Activated CD8-positive, alpha-beta memory T cell treated with anti-CD3 and anti-CD28 coated beads, Interleukin-2, amount 50 U/mL, for 1 hour (primary cell): Measurements from ENCODE around the gene RPL22L1.
"Not testable (repeated sequence)": the region's sequence is repeated elsewhere in the genome, so short reads cannot be mapped to it uniquely, and the experiment has no call there.

Experiments used
- DNase-seq: peaks from one replicate; pipeline ENCODE4 v3.0.0-alpha.2; 2020; ENCODE audit errors: extremely low read depth

Gene RPL22L1

DNA sequence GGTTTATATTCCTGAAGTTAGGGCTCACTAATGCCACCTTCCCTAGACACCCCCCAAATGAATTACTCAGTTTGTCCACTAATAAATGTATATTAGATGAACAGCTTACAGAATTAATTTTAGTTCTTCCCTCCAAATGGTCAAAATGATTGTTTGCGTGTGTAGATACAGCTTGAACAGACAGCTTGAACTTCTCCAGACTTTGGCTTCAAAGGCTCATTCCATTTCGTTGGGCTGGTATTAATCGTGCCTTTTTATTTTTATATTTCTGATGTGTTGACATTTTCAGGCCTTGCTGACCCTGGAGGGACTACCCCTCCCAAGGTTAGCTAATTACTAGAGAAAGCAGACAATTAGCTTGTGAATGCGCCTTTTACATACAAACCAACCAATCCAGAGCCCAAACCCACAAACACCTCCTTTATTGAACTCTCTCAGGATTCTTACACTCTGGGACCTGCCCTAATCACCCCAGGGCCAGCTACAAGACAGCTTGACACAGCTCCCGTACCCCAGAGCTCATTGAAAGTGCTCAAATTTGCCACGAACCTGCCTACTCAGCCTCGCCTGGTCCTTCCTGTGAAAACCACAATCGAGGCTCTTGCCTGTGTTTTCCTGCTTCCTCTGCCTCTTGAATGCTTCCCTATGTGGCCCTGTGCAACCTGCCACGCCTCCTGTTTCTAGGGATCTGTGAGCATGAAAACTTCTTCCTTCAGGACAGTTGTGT, 40.3 kb downstream of the RPL22L1 start:
- no peak for DNase-seq

DNA sequence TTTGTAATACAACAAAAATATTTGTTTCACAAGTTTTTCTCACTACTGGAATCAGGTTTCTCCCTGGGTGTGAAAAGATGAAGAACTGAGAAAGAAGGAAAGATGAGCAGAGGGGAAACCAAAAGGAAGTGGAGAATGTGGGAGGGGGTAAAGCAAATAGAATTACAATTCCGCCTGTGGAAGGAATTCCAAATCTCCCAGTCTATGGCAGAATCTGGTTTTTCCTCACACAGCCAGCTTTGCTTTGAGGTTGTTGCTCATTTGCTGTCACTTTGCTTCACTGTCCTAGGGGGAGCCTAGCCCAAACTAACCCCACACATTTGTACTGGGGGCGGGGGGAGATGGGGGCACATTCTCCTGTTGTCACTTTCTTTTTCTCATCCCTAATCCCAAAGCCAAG, 43.9 kb downstream of the RPL22L1 start:
- no peak for DNase-seq

DNA sequence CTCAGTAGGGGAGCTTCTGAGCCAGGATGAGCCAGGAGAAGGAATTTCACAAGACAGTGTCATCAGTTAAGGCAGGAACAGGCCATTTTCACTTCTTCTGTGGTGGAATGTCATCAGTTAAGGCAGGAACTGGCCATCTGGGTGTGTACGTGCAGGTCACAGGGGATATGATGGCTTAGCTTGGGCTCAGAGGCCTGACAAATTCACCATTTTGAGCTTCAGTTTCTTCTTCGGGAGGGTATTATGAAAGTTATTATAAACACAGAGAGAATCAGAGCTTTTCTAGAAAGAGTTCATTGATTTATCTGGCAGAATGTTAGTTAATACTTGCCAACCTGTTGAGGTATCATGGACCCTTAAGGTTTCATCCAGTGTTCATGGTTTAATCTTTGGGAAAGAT, 46.4 kb downstream of the RPL22L1 start:
- not testable (repeated sequence) for DNase-seq

DNA sequence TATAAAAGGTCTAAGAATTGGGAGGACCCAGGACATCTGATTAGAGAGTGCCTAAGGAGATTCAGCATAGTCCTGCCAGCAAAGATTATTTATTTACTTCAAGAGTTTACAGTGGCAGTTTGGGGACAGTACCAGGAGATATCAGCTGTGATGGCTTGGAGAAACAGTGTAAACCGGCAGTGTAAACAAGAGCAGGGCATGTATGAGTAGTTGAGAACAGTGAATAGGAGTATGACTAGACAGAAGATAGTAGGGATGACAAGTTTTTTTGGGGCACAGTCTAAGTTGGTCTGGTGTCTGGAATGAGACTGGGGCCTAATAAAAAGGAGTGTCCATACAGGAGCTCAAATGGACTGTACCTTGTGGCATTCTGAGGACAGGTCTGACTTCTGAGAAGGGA, 51.7 kb downstream of the RPL22L1 start:
- DNase-seq = not testable (repeated sequence)

DNA sequence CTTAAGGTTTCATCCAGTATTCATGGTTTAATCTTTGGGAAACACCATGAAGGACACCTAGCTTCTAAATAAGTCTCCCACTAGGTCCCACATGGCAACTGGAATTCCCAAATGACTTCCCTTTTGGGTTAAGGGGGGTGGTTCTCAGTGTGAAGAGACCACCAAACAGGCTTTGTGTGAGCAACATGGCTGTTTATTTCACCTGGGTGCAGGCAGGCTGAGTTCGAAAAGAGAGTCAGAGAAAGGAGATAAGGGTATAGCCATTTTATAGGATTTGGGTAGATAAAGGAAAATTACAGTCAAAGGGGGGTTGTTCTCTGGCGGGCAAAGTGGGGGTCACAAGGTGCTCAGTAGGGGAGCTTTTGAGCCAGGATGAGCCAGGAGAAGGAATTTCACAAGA, 52.5 kb downstream of the RPL22L1 start:
- not testable (repeated sequence) for DNase-seq

DNA sequence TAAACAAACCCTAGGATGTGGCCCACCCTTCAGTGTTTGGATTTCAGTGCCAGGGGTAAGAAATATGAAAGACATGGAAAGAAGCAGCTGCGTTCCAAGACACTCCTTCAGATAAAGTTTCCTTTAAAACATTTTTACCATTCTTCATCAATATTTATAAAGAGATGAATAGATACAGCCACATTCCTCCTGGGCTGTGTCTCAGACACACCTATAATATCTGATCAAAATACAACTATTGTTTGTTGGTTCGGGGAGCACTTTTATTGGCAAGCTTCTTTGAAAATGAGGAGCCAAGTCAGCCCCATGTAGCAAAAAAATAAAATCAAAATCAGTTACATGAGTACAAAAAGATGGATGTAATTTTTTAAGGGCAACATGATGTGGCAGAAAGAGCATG, 53.2 kb downstream of the RPL22L1 start:
- DNase-seq = no peak

DNA sequence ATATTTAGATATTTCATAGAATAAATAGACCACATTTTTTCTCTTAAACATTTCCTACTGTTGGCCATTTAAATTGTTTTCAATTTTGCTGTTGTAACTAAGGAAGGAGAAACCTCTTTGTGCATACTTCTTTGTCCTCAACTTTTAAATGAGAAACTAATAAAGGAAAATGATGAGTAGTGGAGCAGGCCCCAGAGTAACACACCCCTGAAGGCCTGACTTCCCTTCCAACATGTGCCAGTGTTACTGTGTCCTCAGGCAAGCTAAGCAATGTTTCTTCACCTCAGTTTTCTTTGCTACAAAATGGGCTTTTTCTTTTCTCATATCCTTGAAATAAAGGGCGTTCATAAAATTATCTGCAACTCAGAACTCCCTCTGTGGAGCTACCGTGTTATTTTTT, 53.7 kb downstream of the RPL22L1 start:
- DNase-seq = no peak

DNA sequence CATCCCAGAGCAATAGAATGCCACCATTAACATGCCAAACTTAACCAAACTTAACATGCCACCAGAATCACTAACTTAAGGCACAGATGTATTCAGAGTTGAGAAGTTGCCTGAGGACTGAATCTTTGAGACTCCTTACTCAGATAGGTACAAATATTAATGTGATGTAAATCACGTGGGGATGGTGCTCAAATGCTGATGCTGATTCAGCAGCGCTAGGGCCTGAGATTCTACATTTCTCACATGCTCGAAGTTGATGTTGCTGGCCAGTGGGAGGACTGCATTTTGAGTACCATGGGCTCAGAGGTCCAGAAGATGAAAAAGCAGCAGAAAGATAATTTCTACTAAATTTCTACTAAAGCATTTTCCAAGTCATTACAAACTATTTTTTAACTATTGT, 54.1 kb downstream of the RPL22L1 start:
- DNase-seq = no peak

DNA sequence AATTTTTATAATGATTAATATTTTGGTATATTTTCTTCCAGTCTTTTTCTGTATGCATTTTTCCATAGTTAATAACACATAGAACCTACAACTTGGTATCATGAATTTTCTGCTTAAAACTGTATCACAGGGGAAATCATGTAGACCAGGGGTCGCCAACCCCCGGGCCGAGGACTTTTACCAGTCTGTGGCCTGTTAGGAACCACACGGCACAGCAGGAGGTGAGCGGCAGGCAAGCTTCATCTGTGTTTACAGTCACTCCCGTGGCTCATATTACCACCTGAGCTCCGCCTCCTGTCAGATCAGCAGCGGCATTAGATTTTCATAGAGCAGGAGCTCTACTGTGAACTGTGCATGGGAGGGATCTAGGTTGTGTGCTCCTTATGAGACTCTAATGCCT, 54.7 kb downstream of the RPL22L1 start:
- no peak for DNase-seq
